KMS-11 (cell line): ENCODE results near the gene SLC25A13.
A peak's percentile ranks its signal among the peaks of the same experiment; 100 is the strongest.

Experiments used
- H2AFZ ChIP-seq: fragments of 200-600 bp; sonication (generic); 2 replicates; pipeline ENCODE4 v1.6.1; 2016; ENCODE audit warnings: antibody characterized with exemption, mixed run types, low read depth
- H3K27ac ChIP-seq: fragments of 200-600 bp; sonication (generic); 2 replicates; pipeline ENCODE4 v1.6.1; 2016; ENCODE audit warnings: mild to moderate bottlenecking, mixed run types
- H3K27me3 ChIP-seq: fragments of 200-600 bp; sonication (generic); 2 replicates; pipeline ENCODE4 v1.6.1; 2017; ENCODE audit warnings: mild to moderate bottlenecking, low read depth, mixed run types, moderate library complexity; ENCODE audit not compliant: insufficient read depth
- H3K36me3 ChIP-seq: fragments of 200-600 bp; sonication (generic); 2 replicates; pipeline ENCODE4 v1.6.1; 2017; ENCODE audit warnings: mild to moderate bottlenecking, mixed run types; ENCODE audit not compliant: insufficient read depth
- H3K4me1 ChIP-seq: fragments of 200-600 bp; sonication (generic); 2 replicates; pipeline ENCODE4 v1.6.1; 2016; ENCODE audit warnings: mild to moderate bottlenecking, low read depth, mixed run types; ENCODE audit not compliant: poor library complexity, severe bottlenecking
- H3K4me2 ChIP-seq: fragments of 200-600 bp; sonication (generic); 2 replicates; pipeline ENCODE4 v1.7.0; 2016; ENCODE audit warnings: mild to moderate bottlenecking, mixed run types
- H3K4me3 ChIP-seq: fragments of 200-600 bp; sonication (generic); IDR thresholded peaks from 2 replicates; pipeline ENCODE4 v1.6.1; 2017; ENCODE audit warnings: low read depth, low read length, mixed read lengths; ENCODE audit not compliant: insufficient read depth
- H3K79me2 ChIP-seq: fragments of 200-600 bp; sonication (generic); 2 replicates; pipeline ENCODE4 v1.6.1; 2016; ENCODE audit warnings: low read depth, mixed run types; ENCODE audit not compliant: insufficient read depth
- H3K9ac ChIP-seq: fragments of 200-600 bp; sonication (generic); 2 replicates; pipeline ENCODE4 v1.6.1; 2016; ENCODE audit warnings: mild to moderate bottlenecking, mixed run types
- H4K20me1 ChIP-seq: fragments of 200-600 bp; sonication (generic); 2 replicates; pipeline ENCODE4 v1.6.1; 2016; ENCODE audit warnings: mild to moderate bottlenecking, mixed run types; ENCODE audit not compliant: insufficient read depth
- TF ChIP-seq, protein P1 (sequence below): fragments of 200-600 bp; sonication (generic); conservative IDR thresholded peaks from 2 replicates; pipeline ENCODE4 v1.6.1; 2017; ENCODE audit warnings: low read depth, mild to moderate bottlenecking, antibody characterized with exemption, low read length, moderate library complexity, mixed read lengths

SLC25A13 gene

DNA sequence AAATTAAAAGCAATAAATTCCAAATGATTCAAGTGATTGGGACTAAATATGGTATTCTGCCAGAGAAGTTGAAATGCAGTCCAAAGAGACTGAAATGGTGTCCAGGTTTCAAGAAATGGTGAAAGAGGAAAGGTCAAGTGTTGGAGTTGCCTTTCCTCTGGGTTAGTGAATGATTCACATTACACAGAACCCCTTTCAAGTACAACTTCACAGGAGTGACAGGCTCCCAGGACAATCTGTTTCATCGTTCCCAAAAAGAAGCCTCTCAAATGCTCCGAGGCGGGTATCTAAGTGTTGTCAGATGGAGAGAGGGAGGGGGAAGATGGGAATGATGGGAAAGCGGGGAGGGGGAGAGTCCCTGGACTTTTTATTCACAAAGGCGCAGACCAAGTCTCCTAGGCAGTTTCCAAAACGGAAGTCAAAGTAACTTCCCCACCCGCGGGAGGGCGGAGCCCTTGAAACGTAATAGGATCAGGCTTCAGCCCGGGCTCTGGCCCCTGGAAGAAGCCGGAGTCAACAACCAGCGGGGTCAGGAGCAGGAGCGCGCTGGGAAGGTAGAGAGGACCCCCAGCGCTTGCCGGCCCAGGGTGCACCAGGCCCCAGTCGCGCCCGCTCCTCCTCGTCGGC, 754 bp downstream of the SLC25A13 start:
- TF ChIP-seq, protein P1, sequence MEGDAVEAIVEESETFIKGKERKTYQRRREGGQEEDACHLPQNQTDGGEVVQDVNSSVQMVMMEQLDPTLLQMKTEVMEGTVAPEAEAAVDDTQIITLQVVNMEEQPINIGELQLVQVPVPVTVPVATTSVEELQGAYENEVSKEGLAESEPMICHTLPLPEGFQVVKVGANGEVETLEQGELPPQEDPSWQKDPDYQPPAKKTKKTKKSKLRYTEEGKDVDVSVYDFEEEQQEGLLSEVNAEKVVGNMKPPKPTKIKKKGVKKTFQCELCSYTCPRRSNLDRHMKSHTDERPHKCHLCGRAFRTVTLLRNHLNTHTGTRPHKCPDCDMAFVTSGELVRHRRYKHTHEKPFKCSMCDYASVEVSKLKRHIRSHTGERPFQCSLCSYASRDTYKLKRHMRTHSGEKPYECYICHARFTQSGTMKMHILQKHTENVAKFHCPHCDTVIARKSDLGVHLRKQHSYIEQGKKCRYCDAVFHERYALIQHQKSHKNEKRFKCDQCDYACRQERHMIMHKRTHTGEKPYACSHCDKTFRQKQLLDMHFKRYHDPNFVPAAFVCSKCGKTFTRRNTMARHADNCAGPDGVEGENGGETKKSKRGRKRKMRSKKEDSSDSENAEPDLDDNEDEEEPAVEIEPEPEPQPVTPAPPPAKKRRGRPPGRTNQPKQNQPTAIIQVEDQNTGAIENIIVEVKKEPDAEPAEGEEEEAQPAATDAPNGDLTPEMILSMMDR: no peak

DNA sequence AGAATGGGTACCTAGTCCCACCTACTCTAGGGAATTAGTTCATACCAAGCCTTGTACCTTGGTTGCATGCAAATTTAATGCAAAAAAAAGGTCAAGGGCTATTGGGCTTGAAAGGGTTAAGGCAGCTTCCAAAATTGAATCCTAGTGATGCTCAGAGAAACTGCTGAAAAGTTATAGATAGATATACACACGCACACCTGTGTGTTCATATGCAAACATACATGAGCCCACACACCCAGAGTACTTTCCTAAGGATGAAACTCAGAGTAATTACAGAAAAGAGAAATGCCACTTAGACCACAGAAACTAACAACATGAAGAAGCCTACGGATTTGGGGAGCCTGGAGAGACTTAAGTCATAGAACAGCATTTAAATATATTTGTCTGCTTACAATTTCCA, 1.5 kb downstream of the SLC25A13 start:
- H3K4me3 ChIP-seq: peak overlapping the region; percentile 21

More for the DNA sequence above, 754 bp downstream of the SLC25A13 start:
- no peaks in the 10 kb centered on the region for H4K20me1 ChIP-seq
- no peaks in the 10 kb centered on the region for H3K36me3 ChIP-seq
- peak overlapping the region; percentile 57 for H3K4me3 ChIP-seq
- H3K79me2 ChIP-seq: peaks cover 24% of the 10 kb centered on the region; the same call in 1 of the 2 replicates
- peak overlapping the region; percentile 94 for H3K9ac ChIP-seq
- peak overlapping the region; percentile 77 for H3K4me2 ChIP-seq
- H3K27ac ChIP-seq: peak overlapping the region; percentile 86
- H3K27me3 ChIP-seq: no peaks in the 10 kb centered on the region
- H2AFZ ChIP-seq: peak overlapping the region; percentile 95
- peaks cover 20% of the 10 kb centered on the region for H3K4me1 ChIP-seq

DNA sequence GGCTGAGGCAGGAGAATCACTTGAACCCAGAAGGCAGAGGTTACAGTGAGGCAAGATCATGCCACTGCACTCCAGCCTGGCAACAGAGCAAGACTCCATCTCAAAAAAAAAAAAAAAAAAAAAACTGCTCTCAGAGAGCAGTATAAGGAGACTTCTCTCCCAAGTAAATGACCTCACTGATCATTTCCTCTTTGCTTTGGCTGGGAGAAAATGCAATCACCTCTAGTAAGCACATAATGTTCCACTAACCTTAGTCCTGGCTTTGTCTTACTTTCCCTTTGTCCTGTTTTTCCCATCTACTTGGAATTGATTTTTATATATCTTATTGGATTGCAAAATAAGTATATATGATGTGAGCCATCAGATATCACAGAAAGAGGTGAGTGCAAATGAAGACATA, 2.5 kb downstream of the SLC25A13 start:
- H3K79me2 ChIP-seq: peaks cover 24% of the 10 kb centered on the region; the same call in 1 of the 2 replicates
- TF ChIP-seq, protein P1: no peak
- no peaks in the 10 kb centered on the region for H3K27me3 ChIP-seq
- peaks cover 20% of the 10 kb centered on the region for H3K4me1 ChIP-seq
- no peak overlapping the region for H3K9ac ChIP-seq
- no peaks in the 10 kb centered on the region for H4K20me1 ChIP-seq
- H3K4me3 ChIP-seq: no peak overlapping the region
- H3K27ac ChIP-seq: no peak overlapping the region
- H2AFZ ChIP-seq: no peak overlapping the region
- no peak overlapping the region for H3K4me2 ChIP-seq
- no peaks in the 10 kb centered on the region for H3K36me3 ChIP-seq

More for the DNA sequence above, 1.5 kb downstream of the SLC25A13 start:
- peaks cover 24% of the 10 kb centered on the region; the same call in 1 of the 2 replicates for H3K79me2 ChIP-seq
- peak overlapping the region; percentile 94; the same call in 1 of the 2 replicates for H3K9ac ChIP-seq
- H3K4me1 ChIP-seq: peaks cover 20% of the 10 kb centered on the region
- no peaks in the 10 kb centered on the region for H3K36me3 ChIP-seq
- H3K27ac ChIP-seq: peak overlapping the region; percentile 86; the same call in 1 of the 2 replicates
- H2AFZ ChIP-seq: no peak overlapping the region
- no peaks in the 10 kb centered on the region for H4K20me1 ChIP-seq
- H3K27me3 ChIP-seq: no peaks in the 10 kb centered on the region
- H3K4me2 ChIP-seq: peak overlapping the region; percentile 77
- TF ChIP-seq, protein P1: no peak

DNA sequence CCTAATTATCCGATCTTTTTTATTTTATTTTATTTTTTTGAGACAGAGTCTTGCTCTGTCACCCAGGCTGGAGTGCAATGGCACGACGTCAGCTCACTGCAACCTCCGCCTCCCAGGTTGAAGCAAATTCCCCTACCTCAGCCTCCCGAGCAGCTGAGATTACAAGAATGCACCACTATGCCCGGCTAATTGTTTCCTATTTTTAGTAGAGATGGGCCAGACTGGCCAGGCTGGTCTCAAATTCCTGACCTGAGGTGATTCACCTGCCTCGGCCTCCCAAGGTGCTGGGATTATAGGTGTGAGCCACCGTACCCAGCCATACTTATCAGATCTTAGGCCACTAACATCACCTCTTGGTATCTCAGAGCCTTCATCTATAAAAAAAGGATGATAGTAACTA, 4.9 kb downstream of the SLC25A13 start:
- H4K20me1 ChIP-seq: no peaks in the 10 kb centered on the region
- no peaks in the 10 kb centered on the region for H3K36me3 ChIP-seq
- no peak overlapping the region for H3K4me3 ChIP-seq
- H3K27me3 ChIP-seq: no peaks in the 10 kb centered on the region
- no peak overlapping the region for H3K4me2 ChIP-seq
- peaks cover 15% of the 10 kb centered on the region for H3K4me1 ChIP-seq
- no peak overlapping the region for H2AFZ ChIP-seq
- no peak overlapping the region for H3K9ac ChIP-seq
- peaks cover 24% of the 10 kb centered on the region; the same call in 1 of the 2 replicates for H3K79me2 ChIP-seq
- TF ChIP-seq, protein P1: no peak
- no peak overlapping the region for H3K27ac ChIP-seq
